ENCODE data around the gene PIGN.

Gene PIGN

DNA sequence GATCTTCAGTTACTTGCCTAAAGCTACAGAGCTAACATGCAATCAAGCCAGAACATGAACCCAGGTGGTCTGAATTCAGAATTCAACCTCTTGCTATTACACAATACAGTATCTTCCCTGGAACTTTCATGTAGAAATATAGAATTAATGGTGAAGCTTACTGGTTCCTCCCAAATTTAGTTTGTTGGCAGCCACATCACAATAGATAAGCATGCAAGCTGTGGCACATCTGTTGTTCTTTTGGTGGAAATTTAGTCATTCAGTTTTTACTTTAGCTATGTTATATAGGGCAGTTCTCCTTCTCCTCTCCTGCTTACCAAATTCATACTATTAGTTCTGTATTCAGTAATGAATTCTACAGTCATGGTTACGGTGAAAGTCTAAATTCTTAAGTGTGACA lies 193.0 kb downstream of the PIGN start:
- H3K9ac ChIP-seq (ENCODE audit: low read depth, low read length): no peak overlapping the region
- no peaks in the 10 kb centered on the region for H3K27me3 ChIP-seq (ENCODE audit: insufficient read depth, low read length, poor library complexity)
- no peaks in the 10 kb centered on the region for H3K9me3 ChIP-seq (ENCODE audit: insufficient read depth, low read length, severe bottlenecking)
- no peaks in the 10 kb centered on the region for H4K20me1 ChIP-seq (ENCODE audit: insufficient read depth, low read length)
- ATAC-seq (ENCODE audit: insufficient read depth, low read depth) (no peak), DNase-seq (no peak)
- TF ChIP-seq CTCF (IDR thresholded peaks at IDR 0.05; ENCODE audit: borderline replicate concordance, extremely low read depth, low read length, poor library complexity, severe bottlenecking) (no peak), EZH2 (IDR thresholded peaks at IDR 0.05; ENCODE audit: borderline replicate concordance, low read depth, low read length, severe bottlenecking) (no peak)
- H3K36me3 ChIP-seq (ENCODE audit: insufficient read depth, low read length): no peaks in the 10 kb centered on the region
- H2AFZ ChIP-seq (ENCODE audit: low read depth, low read length): no peak overlapping the region
- no peak overlapping the region for H3K27ac ChIP-seq (ENCODE audit: low read length)
- no peak overlapping the region for H3K4me2 ChIP-seq (ENCODE audit: insufficient read depth, low read length)
- H3K4me3 ChIP-seq (ENCODE audit: low read depth in 1 of 2, low read length in 2 of 2): no peak overlapping the region
- H3K4me1 ChIP-seq (ENCODE audit: insufficient read depth, low read length): no peaks in the 10 kb centered on the region
- no peaks in the 10 kb centered on the region for H3K79me2 ChIP-seq (ENCODE audit: insufficient read depth, low read length)

DNA sequence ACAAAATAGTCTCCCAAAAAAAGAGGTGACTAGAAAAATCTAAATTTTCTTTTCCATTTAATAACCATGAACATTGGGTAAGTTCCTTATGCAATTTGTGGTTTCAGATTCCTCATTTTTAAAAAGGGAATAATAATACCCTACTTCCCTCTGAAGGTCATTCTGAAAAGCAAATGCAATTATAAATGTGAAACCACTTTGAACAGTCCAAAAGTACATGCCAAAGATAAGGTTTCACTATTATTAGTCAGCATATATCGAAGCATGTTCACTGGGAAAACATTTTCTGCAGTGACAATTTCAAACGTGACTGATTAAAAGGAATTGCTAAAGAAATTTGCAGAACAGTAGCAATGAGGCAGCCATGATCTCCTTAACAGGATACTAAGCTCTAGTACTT lies 193.9 kb downstream of the PIGN start:
- DNase-seq: no peak

DNA sequence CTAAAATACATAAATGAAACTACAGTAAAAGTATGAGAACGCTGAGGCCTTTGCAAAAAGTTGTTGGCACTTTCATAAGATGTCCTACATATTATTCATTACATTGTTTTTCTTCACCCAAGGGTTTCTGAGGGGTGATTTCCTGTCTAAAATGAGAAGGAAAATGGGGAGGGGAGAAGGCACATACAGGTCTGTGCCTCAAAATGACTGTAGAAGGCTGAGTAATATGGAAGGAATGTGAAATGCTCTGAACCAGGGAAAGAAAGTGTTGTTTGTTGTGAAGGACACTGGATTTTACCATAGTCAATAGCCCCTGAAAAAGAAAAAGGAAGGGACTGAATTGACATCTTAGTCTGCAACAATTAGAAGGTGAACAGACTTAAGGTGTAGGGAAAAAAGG lies 194.6 kb downstream of the PIGN start:
- Histone ChIP-seq H3K9me3 (ENCODE audit: insufficient read depth, low read length, severe bottlenecking) (no peaks in the 10 kb centered on the region), H3K79me2 (ENCODE audit: insufficient read depth, low read length) (no peaks in the 10 kb centered on the region), H2AFZ (ENCODE audit: low read depth, low read length) (no peak overlapping the region), H3K27ac (ENCODE audit: low read length) (no peak overlapping the region), H3K27me3 (ENCODE audit: insufficient read depth, low read length, poor library complexity) (no peaks in the 10 kb centered on the region), H4K20me1 (ENCODE audit: insufficient read depth, low read length) (no peaks in the 10 kb centered on the region), H3K9ac (ENCODE audit: low read depth, low read length) (no peak overlapping the region), H3K4me2 (ENCODE audit: insufficient read depth, low read length) (no peak overlapping the region), H3K4me1 (ENCODE audit: insufficient read depth, low read length) (no peaks in the 10 kb centered on the region), H3K36me3 (ENCODE audit: insufficient read depth, low read length) (no peaks in the 10 kb centered on the region), H3K4me3 (ENCODE audit: low read depth in 1 of 2, low read length in 2 of 2) (no peak overlapping the region)
- no peak for ATAC-seq (ENCODE audit: insufficient read depth, low read depth)
- DNase-seq: no peak
- TF ChIP-seq EZH2 (IDR thresholded peaks at IDR 0.05; ENCODE audit: borderline replicate concordance, low read depth, low read length, severe bottlenecking) (no peak), CTCF (IDR thresholded peaks at IDR 0.05; ENCODE audit: borderline replicate concordance, extremely low read depth, low read length, poor library complexity, severe bottlenecking) (no peak)

More for the DNA sequence above, 193.9 kb downstream of the PIGN start:
- Histone ChIP-seq H3K36me3 (ENCODE audit: insufficient read depth, low read length) (no peaks in the 10 kb centered on the region), H3K9ac (ENCODE audit: low read depth, low read length) (no peak overlapping the region), H3K4me3 (ENCODE audit: low read depth in 1 of 2, low read length in 2 of 2) (no peak overlapping the region), H2AFZ (ENCODE audit: low read depth, low read length) (no peak overlapping the region), H3K9me3 (ENCODE audit: insufficient read depth, low read length, severe bottlenecking) (no peaks in the 10 kb centered on the region), H3K4me1 (ENCODE audit: insufficient read depth, low read length) (no peaks in the 10 kb centered on the region), H3K4me2 (ENCODE audit: insufficient read depth, low read length) (no peak overlapping the region), H3K27me3 (ENCODE audit: insufficient read depth, low read length, poor library complexity) (no peaks in the 10 kb centered on the region), H4K20me1 (ENCODE audit: insufficient read depth, low read length) (no peaks in the 10 kb centered on the region), H3K79me2 (ENCODE audit: insufficient read depth, low read length) (no peaks in the 10 kb centered on the region), H3K27ac (ENCODE audit: low read length) (no peak overlapping the region)
- no peak for ATAC-seq (ENCODE audit: insufficient read depth, low read depth)
- no peak for TF ChIP-seq EZH2 (IDR thresholded peaks at IDR 0.05; ENCODE audit: borderline replicate concordance, low read depth, low read length, severe bottlenecking)
- no peak for TF ChIP-seq CTCF (IDR thresholded peaks at IDR 0.05; ENCODE audit: borderline replicate concordance, extremely low read depth, low read length, poor library complexity, severe bottlenecking)

DNA sequence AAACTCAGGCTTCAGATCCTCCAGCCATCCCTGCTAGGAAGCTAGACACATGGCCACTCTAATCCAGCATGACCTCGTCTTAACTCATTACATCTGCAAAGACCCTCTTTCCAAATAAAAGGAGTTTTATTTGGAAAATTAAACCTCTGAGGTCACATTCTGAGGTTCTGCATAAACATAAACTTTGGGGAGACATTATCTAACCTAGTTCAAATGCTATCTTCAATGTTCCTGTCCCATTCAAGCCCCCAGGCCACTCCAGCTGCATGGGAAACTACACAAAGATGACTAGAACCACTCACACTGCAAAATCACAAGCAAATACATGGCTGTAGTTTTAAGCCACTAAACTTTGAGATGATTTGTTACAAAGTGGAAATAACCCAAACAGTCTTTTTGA lies 195.0 kb downstream of the PIGN start:
- no peak overlapping the region for H2AFZ ChIP-seq (ENCODE audit: low read depth, low read length)
- no peak overlapping the region for H3K27ac ChIP-seq (ENCODE audit: low read length)
- H3K4me2 ChIP-seq (ENCODE audit: insufficient read depth, low read length): no peak overlapping the region

More for the DNA sequence above, 195.0 kb downstream of the PIGN start:
- no peaks in the 10 kb centered on the region for H3K36me3 ChIP-seq (ENCODE audit: insufficient read depth, low read length)
- H3K4me1 ChIP-seq (ENCODE audit: insufficient read depth, low read length): no peaks in the 10 kb centered on the region
- ATAC-seq (ENCODE audit: insufficient read depth, low read depth) (no peak), DNase-seq (no peak)
- H3K4me3 ChIP-seq (ENCODE audit: low read depth in 1 of 2, low read length in 2 of 2): no peak overlapping the region
- H3K9ac ChIP-seq (ENCODE audit: low read depth, low read length): no peak overlapping the region
- H4K20me1 ChIP-seq (ENCODE audit: insufficient read depth, low read length): no peaks in the 10 kb centered on the region
- TF ChIP-seq CTCF (IDR thresholded peaks at IDR 0.05; ENCODE audit: borderline replicate concordance, extremely low read depth, low read length, poor library complexity, severe bottlenecking) (no peak), EZH2 (IDR thresholded peaks at IDR 0.05; ENCODE audit: borderline replicate concordance, low read depth, low read length, severe bottlenecking) (no peak)
- H3K27me3 ChIP-seq (ENCODE audit: insufficient read depth, low read length, poor library complexity): no peaks in the 10 kb centered on the region
- H3K9me3 ChIP-seq (ENCODE audit: insufficient read depth, low read length, severe bottlenecking): no peaks in the 10 kb centered on the region
- no peaks in the 10 kb centered on the region for H3K79me2 ChIP-seq (ENCODE audit: insufficient read depth, low read length)
